Progenitor cell of endocrine pancreas (in vitro differentiated cells): ENCODE measurements around the gene ABCD1. TPM values are rescaled to one million over a fixed set of nuclear protein-coding genes. Genes with fewer than 3 reads are reported as not detected.

Experiments
- DNase-seq: peaks from one replicate; pipeline ENCODE4 v3.0.0; 2021; ENCODE audit warnings: low spot score; ENCODE audit not compliant: unreplicated experiment
- H3K27ac Mint-ChIP-seq: 2 replicates; pipeline ENCODE4 v1.8.0; 2021; ENCODE audit warnings: mild to moderate bottlenecking, moderate library complexity, mixed read lengths
- H3K27me3 Mint-ChIP-seq: 2 replicates; pipeline ENCODE4 v1.8.0; 2021; ENCODE audit warnings: mixed read lengths
- H3K36me3 Mint-ChIP-seq: 2 replicates; pipeline ENCODE4 v1.8.0; 2022; ENCODE audit warnings: mixed read lengths; ENCODE audit not compliant: insufficient read depth
- H3K4me1 Mint-ChIP-seq: 2 replicates; pipeline ENCODE4 v1.8.0; 2021; ENCODE audit warnings: low read depth, mixed read lengths
- H3K4me3 Mint-ChIP-seq: 2 replicates; pipeline ENCODE4 v1.8.0; 2021; ENCODE audit warnings: low read depth, mild to moderate bottlenecking, moderate library complexity, mixed read lengths
- H3K9me3 Mint-ChIP-seq: 2 replicates; pipeline ENCODE4 v1.8.0; 2021; ENCODE audit warnings: low read depth, mixed read lengths
- CTCF ChIP-seq: fragments of 200-600 bp; sonication (generic); IDR thresholded peaks from one replicate; pipeline ENCODE4 v1.5.0; 2021; ENCODE audit warnings: antibody characterized with exemption, mild to moderate bottlenecking; ENCODE audit not compliant: unreplicated experiment
- total RNA-seq: library from RNA; stranded (reverse); gene quantifications from 2 replicates; pipeline ENCODE4 v1.2.1, GENCODE V29; 2021

The ABCD1 gene
- total RNA-seq, 1 donor from 2014 or later = 15.2 TPM

GRCh38 chrX:153772316-153773217 lies 47.9 kb downstream of the ABCD1 start:
- Mint-ChIP-seq H3K4me3 (no peak overlapping the region), H3K4me1 (no peaks in the 10 kb centered on the region), H3K9me3 (no peaks in the 10 kb centered on the region), H3K36me3 (no peaks in the 10 kb centered on the region), H3K27ac (no peak overlapping the region), H3K27me3 (no peaks in the 10 kb centered on the region)
- no peak for DNase-seq
- TF ChIP-seq CTCF = no peak

- no peaks in the 10 kb centered on the region for H3K4me1 Mint-ChIP-seq
- H3K4me3 Mint-ChIP-seq = no peak overlapping the region
- H3K36me3 Mint-ChIP-seq = no peaks in the 10 kb centered on the region
- H3K27me3 Mint-ChIP-seq = no peaks in the 10 kb centered on the region
- H3K27ac Mint-ChIP-seq = no peak overlapping the region
- no peak for TF ChIP-seq CTCF
- H3K9me3 Mint-ChIP-seq = no peaks in the 10 kb centered on the region
- DNase-seq = no peak
Measured at GRCh38 chrX:153773218-153773611, 48.6 kb downstream of the ABCD1 start.

- H3K4me1 Mint-ChIP-seq = no peaks in the 10 kb centered on the region
- no peaks in the 10 kb centered on the region for H3K9me3 Mint-ChIP-seq
- H3K27me3 Mint-ChIP-seq = no peaks in the 10 kb centered on the region
- no peaks in the 10 kb centered on the region for H3K36me3 Mint-ChIP-seq
- no peak overlapping the region for H3K4me3 Mint-ChIP-seq
- H3K27ac Mint-ChIP-seq = no peak overlapping the region
- DNase-seq = no peak
- no peak for TF ChIP-seq CTCF
Measured at GRCh38 chrX:153773741-153774575, 49.3 kb downstream of the ABCD1 start.

- TF ChIP-seq CTCF = no peak
- Mint-ChIP-seq H3K36me3 (no peaks in the 10 kb centered on the region), H3K4me3 (no peak overlapping the region), H3K27me3 (no peaks in the 10 kb centered on the region), H3K4me1 (no peaks in the 10 kb centered on the region), H3K27ac (no peak overlapping the region), H3K9me3 (no peaks in the 10 kb centered on the region)
- DNase-seq = no peak
Measured at GRCh38 chrX:153774576-153775292, 50.1 kb downstream of the ABCD1 start.
